Upper lobe of left lung (tissue), 6 donors: ENCODE data around the gene MAPK7. TPM values are rescaled to one million over a fixed set of nuclear protein-coding genes. Genes with fewer than 3 reads are reported as not detected.

Experiments
- ATAC-seq, 2 donors: fragments of 200-7000 bp; cut with Tn5 transposase; one replicate each; pipeline ENCODE4 v1.9.1; 2022; ENCODE audit warnings: mild to moderate bottlenecking in 2 of 2, moderate library complexity in 2 of 2; ENCODE audit not compliant: low FRiP score in 2 of 2
- DNase-seq, 2 donors: peaks; one replicate each; pipeline ENCODE4 v3.0.0-alpha.2; 2019 to 2020
- H3K27ac ChIP-seq, 4 donors: fragments of 200-600 bp; sonication (generic); one replicate each; pipeline ENCODE4 v1.5.1; 2016 to 2019
- H3K27me3 ChIP-seq, 4 donors: fragments of 200-600 bp; sonication (generic); one replicate each; pipeline ENCODE4 v1.5.1; 2017 to 2019
- H3K36me3 ChIP-seq, 4 donors: fragments of 200-600 bp; sonication (generic); one replicate each; pipeline ENCODE4 v1.5.1; 2016 to 2019
- H3K4me1 ChIP-seq, 4 donors: fragments of 200-600 bp; sonication (generic); one replicate each; pipeline ENCODE4 v1.5.1; 2018 to 2019
- H3K4me3 ChIP-seq, 4 donors: fragments of 200-600 bp; sonication (generic); one replicate each; pipeline ENCODE4 v1.5.1; 2017 to 2019; ENCODE audit warnings: mild to moderate bottlenecking in 2 of 4, moderate library complexity in 1 of 4
- H3K9me3 ChIP-seq, 4 donors: fragments of 200-600 bp; sonication (generic); one replicate each; pipeline ENCODE4 v1.5.1; 2018 to 2019
- CTCF ChIP-seq, 6 experiments: fragments of 450-650 bp in 4 of 6; fragments of 200-600 bp in 2 of 6; sonication (generic) in 2 of 6; IDR thresholded peaks; one replicate each; pipeline ENCODE4 v1.5.1; 2016 to 2019; ENCODE audit warnings: antibody characterized with exemption in 6 of 6
- EP300 ChIP-seq, 4 donors: sonication (generic); formaldehyde crosslinking; IDR thresholded peaks; one replicate each; pipeline ENCODE4 v1.5.1; 2017; ENCODE audit warnings: antibody characterized with exemption in 4 of 4, control low read depth in 2 of 4
- POLR2A ChIP-seq, 4 donors: fragments of 450-650 bp; IDR thresholded peaks; one replicate each; pipeline ENCODE4 v1.5.1; 2016 to 2017; ENCODE audit warnings: antibody characterized with exemption in 4 of 4, mild to moderate bottlenecking in 2 of 4
- POLR2AphosphoS5 ChIP-seq, 2 donors: sonication (generic); formaldehyde crosslinking; IDR thresholded peaks; one replicate each; pipeline ENCODE4 v1.5.1; 2017; ENCODE audit warnings: antibody characterized with exemption in 2 of 2
- WGBS, 2 donors: methylation state at CpG; one replicate each; pipeline ENCODE4 v1.1.5; 2017 to 2018; 5-methylcytosine and 5-hydroxymethylcytosine counted together
- total RNA-seq, 6 donors: library from RNA; depleted of rRNA in 4 of 6; stranded (reverse); fragments of >200 nt in 4 of 6; gene quantifications; one replicate each; pipeline versions ENCODE4 v1.1.0 to v1.2.1, GENCODE V29; 2016 to 2021
- donor health status: DM: no; HTN: no; CAD: no; lungs with moderate emphysema.
- donor health status: DM: no; HTN: yes; CAD: no; lungs with severe emphysema.

The MAPK7 gene
- 10 to 100 TPM; 20.1 to 77.2 (median 37.6) TPM for total RNA-seq

GRCh38 chr17:19378416-19379360, at the start of gene MAPK7:
TSS of gene MAPK7 (plus strand) at chr17:19378498. CDS start at chr17:19378901, 403 bp downstream.
- Histone ChIP-seq H3K27me3 (no peaks in the 10 kb centered on the region), H3K36me3 (peaks cover 17 to 42% (median 40%) of the 10 kb centered on the region in 4 donors), H3K4me1 (peaks cover 18 to 37% (median 23%) of the 10 kb centered on the region in 4 donors), H3K9me3 (no peaks in the 10 kb centered on the region), H3K4me3 (peak within 1 kb of the TSS; percentile 70 to 90 (median 87)), H3K27ac (peak within 1 kb of the TSS; percentile 92 to 96 (median 93))
- peak in 1 of 2 donors; percentile 85 for DNase-seq
- peak in 1 of 2 donors; percentile 0 for ATAC-seq
- no peak for TF ChIP-seq EP300 (IDR thresholded peaks at IDR 0.05)
- no peak for TF ChIP-seq CTCF (IDR thresholded peaks at IDR 0.05)
- peak in 1 of 2 donors; percentile 36 for TF ChIP-seq POLR2AphosphoS5 (IDR thresholded peaks at IDR 0.05)
- peak in 2 of 4 donors; percentile 2 to 43 for TF ChIP-seq POLR2A (IDR thresholded peaks at IDR 0.05)
- WGBS, 2 donors = 13 to 23% methylated on average over 8 to 27 of the region's 69 CpGs

GRCh38 chr17:19329136-19329535, 49.2 kb upstream of the MAPK7 start:
- 83 to 100% methylated on average over 1 of the region's 2 CpGs for WGBS, 2 donors
- TF ChIP-seq EP300 (IDR thresholded peaks at IDR 0.05) (no peak), POLR2A (IDR thresholded peaks at IDR 0.05) (no peak), CTCF (IDR thresholded peaks at IDR 0.05) (no peak), POLR2AphosphoS5 (IDR thresholded peaks at IDR 0.05) (no peak)
- H3K4me1 ChIP-seq = no peaks in the 10 kb centered on the region
- H3K36me3 ChIP-seq = peaks cover 0 to 31% (median 7%) of the 10 kb centered on the region in 4 donors
- H3K9me3 ChIP-seq = no peaks in the 10 kb centered on the region
- H3K27ac ChIP-seq = no peak overlapping the region
- no peaks in the 10 kb centered on the region for H3K27me3 ChIP-seq
- no peak for ATAC-seq
- H3K4me3 ChIP-seq = no peak overlapping the region
- DNase-seq = peak; percentile 13 to 32

- ATAC-seq = no peak
- H3K27ac ChIP-seq = no peak overlapping the region
- TF ChIP-seq CTCF (IDR thresholded peaks at IDR 0.05) (no peak), POLR2AphosphoS5 (IDR thresholded peaks at IDR 0.05) (no peak), POLR2A (IDR thresholded peaks at IDR 0.05) (no peak), EP300 (IDR thresholded peaks at IDR 0.05) (no peak)
- WGBS, 2 donors = 94 to 100% methylated on average over 2 of the region's 2 CpGs
- no peak overlapping the region for H3K4me3 ChIP-seq
- no peaks in the 10 kb centered on the region for H3K9me3 ChIP-seq
- H3K4me1 ChIP-seq = no peaks in the 10 kb centered on the region
- no peaks in the 10 kb centered on the region for H3K27me3 ChIP-seq
- DNase-seq = peak in 1 of 2 donors; percentile 7
- H3K36me3 ChIP-seq = peaks cover 0 to 33% (median 7%) of the 10 kb centered on the region in 4 donors
These were observed 48.5 kb upstream of the MAPK7 start for GRCh38 chr17:19329839-19330238.

- Histone ChIP-seq H3K4me1 (no peaks in the 10 kb centered on the region), H3K9me3 (no peaks in the 10 kb centered on the region), H3K4me3 (no peak overlapping the region), H3K27ac (no peak overlapping the region), H3K27me3 (no peaks in the 10 kb centered on the region), H3K36me3 (peaks cover 0 to 33% (median 7%) of the 10 kb centered on the region in 4 donors)
- WGBS, 2 donors = 74 to 80% methylated on average over 3 of the region's 3 CpGs
- TF ChIP-seq CTCF (IDR thresholded peaks at IDR 0.05) (no peak), POLR2A (IDR thresholded peaks at IDR 0.05) (no peak), EP300 (IDR thresholded peaks at IDR 0.05) (no peak), POLR2AphosphoS5 (IDR thresholded peaks at IDR 0.05) (no peak)
- peak in 1 of 2 donors; percentile 0 for DNase-seq
- no peak for ATAC-seq
These were observed 48.0 kb upstream of the MAPK7 start for GRCh38 chr17:19330271-19330670.
